Caki2 (cell line): Measurements from ENCODE around the gene CHDH. TPM values are rescaled to one million over a fixed set of nuclear protein-coding genes. Genes with fewer than 3 reads are reported as not detected.

Source experiments
- DNase-seq: peaks from one replicate; pipeline ENCODE4 v3.0.0-alpha.2; 2015; ENCODE audit warnings: low read depth
- in situ Hi-C: cut with HindIII; loops from 2 replicates; pipeline ENCODE4 v1.10.0; 2016; ENCODE audit warnings: low sequenced_read_pairs, low pct_unique_long_range_greater_than_20kb, mixed read lengths
- total RNA-seq: library from RNA; depleted of rRNA; stranded (reverse); fragments of >200 nt; shearing (Covaris generic); gene quantifications from 2 replicates; pipeline ENCODE4 v1.2.3, GENCODE V29; 2014; ENCODE audit warnings: low replicate concordance

CHDH gene
- total RNA-seq, 1 experiment from 2014 or later: 22.1 TPM

DNA sequence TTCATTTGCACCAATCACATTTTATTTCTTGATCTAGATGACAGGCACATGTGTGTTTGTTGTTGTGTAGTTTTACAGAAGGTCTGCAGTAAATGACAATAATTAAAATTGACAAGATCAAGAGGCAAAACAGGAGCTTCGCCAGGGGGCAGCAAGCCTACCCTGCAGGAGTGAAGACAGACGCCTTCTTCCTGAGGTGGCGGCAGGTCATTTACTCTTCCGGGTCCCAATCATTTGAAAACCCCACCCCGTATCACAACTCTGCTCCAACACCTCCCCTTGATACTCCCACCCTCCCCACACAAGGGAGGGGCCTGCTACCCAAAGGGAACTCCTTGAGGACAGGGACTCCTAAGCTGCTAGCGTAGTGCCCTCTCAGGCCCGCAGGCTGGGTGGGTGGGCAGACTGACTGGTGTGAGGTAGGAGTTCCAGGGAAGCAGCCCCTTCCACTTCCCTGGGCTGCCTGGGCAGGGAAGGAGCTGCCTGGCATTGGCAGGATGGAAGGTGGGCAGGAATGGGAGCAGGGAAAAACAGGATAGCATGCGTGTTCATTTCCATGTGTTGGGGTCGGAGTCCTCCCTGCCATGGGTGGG, 13.1 kb downstream of the CHDH start:
- no peak for DNase-seq
- in situ Hi-C loops: no loop called here

DNA sequence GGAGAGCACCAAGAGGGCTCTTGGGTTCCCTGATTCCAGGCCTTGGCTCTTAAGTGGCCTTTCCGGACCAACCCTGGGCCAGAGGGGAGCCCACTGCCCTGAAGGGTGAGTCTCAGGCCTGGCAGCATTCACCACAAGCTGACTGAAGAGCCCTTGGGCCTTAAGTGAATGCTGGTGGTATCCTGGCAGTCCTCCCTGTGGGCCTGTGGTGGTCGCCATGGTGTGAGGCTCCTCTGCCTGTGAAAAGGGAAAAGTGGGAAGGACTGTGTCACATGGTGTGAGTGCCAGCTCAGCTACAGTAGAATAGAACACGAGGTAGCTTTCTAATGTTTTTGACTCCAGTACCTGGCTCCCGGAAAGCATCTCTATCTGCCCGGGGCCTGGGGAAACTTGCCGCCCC, 15.3 kb downstream of the CHDH start:
- in situ Hi-C loops: no loop called here
- no peak for DNase-seq

DNA sequence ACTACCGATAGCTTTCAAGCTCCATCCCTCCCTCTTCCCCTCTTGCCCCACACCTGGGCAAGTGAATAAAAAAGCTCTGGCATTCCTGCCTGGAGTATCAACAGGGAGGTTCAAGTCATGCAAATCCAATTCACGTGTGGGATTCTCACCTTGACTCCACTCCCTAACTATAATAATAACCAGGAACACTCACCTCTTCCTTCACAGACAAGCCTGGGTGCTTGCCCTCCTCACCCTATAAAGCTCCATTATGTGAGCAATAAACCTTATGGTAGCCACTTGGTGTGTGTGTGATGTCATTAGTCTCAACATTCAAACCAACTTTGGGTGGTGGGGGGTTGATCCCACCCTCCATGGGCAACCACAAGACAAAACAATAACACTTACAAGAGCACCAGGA, 16.6 kb downstream of the CHDH start:
- no peak for DNase-seq
- in situ Hi-C loops: no loop called here

DNA sequence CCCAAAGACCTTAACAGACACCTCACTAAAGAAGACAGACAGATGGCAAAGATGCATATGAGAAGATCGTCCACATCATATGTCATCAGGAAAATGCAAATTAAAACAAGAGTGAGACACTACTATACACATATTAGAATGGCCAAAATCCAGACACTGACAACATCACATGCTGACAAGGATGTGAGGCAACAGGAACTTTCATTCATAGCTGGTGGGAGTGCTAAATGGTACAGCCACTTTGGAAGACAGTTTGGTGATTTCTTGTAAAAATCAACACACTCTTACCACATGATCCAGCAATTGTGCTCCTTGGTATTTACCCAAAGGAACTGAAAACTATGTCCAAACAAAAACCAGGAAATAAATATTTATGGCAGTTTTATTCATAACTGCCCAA, 17.6 kb downstream of the CHDH start:
- in situ Hi-C loops: no loop called here
- DNase-seq: no peak

DNA sequence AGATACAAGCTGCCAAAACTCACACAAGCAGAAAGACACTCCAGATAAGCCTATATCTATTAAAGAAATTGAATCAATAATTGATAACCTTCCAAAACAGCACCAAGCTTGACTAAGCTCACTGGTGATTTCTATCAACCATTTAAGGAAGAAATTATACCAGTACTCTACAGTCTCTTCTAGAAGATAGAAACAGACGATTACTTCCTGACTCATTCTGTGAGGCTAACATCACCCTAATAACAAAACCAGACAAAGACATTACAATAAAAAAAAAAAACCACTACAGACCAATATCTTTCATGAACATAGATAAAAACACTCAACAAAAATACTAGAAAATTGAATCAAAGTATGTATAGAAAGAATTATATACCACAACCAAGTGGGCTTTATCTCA, 20.2 kb downstream of the CHDH start:
- in situ Hi-C loops: no loop called here
- no peak for DNase-seq

DNA sequence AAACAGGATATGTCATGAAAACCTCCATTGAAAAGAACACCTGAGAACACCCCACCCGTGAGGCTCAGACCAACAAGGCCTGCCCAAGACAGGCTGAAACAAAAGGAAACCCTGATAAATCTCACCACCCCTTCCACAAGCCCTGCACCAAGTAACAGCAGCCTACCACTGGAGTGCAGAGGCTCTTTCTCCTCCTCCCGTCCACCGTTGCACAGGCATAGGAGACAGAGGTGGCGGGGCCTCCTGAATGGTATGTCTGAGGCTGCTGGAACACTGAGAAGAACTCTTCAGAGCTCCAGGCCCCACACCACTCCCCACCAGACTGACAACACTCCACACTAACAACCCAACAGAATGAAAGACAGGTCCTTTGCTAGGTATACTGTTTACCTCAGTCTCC, 21.4 kb downstream of the CHDH start:
- DNase-seq: no peak
- in situ Hi-C loops: no loop called here

DNA sequence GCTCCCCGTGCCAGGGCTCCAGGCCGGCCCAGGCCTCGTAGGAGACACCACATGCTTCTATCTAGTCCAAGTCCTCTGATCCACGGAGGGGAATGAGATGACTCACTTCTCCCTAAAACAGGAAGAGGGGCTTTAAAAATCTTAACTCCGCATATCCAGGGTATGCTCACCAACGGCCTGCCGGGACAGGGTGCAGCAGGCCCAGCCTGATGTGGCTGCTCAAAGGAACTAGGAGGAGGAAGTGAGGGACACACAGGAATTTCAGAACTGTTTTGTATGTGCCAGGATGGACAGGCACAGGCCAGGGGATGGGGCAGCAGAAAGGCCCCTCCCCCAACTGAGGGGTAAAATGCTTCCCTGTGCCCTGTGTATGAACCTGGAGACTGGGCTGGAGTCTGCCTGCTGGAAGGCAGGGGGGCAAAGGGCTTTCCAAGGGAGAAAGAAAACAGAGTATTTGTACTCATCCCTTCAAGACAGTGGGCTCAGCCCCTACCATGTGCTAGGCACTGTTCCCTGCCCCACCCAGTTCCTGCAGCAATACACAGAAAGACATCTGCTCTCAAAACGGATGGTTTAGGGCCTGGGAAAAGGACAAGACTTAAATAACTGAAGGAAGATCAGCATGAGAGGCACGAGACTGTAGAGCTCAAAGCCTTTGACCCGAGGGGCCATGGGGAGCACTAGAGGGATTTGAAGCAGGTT, 22.1 kb downstream of the CHDH start:
- DNase-seq: no peak
- in situ Hi-C loops: no loop called here

DNA sequence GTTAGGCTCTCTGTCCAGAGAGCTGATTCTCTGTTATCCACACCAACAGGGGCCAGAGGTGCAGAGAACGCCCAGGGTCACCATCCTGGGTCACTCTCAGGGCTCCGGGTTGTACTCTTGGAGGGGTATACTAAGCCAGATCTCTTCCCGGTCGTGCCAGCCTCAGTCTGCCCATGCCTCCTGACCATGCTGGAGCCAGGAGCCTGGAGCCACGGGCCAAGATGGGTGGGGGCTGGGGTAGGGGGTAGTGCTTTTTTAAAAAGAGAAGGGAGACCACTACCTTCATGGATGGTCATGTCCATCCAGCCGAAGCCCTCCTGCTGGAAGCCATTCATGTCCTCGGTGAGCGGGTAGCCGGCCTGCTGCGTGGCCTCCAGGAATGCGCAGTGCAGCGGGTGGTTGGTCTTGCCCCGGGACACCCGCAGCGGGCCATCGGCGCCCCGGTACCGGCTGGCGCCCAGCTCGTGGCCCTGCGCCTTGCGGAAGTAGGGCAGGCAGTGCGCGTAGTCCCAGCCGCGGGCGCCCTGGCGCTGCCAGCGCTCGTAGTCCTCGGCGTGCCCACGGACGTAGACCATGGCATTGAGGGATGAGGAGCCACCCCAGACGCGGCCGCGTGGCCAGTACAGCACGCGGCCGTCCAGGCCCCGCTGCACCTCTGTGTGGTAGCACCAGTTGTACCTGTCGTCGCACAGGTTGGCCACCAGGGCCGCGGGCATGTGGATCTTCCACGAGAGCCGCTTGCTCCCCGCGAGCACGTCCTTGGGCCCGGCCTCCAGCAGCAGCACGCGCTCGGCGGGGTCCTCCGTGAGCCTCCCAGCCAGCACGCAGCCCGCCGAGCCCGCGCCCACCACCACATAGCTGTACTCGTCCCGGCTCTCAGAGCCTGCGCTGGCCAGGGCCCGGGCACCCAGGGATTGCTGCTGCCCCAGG, 22.9 kb downstream of the CHDH start:
- no peak for DNase-seq
- in situ Hi-C loops: no loop called here

DNA sequence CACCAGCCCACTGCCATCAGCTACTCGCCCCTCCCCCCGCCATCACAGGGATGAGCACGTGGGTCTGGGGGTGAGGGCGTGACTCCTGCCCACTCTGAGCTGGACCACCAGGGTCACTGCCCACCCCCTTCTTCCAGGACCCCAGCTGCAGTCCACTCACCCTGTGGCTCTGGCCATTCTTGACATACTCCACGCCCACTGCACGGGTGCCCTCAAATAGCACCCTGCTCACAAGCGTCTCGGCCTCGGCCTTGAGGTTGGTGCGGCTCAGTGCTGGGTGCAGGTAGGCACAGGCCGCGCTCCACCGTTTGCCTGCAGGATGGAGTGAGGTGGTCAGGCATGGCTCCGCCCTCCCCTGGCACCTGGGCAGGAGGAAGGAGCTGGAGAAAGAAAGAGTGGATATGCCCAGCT, 23.9 kb downstream of the CHDH start:
- in situ Hi-C loops: no loop called here
- DNase-seq: no peak

DNA sequence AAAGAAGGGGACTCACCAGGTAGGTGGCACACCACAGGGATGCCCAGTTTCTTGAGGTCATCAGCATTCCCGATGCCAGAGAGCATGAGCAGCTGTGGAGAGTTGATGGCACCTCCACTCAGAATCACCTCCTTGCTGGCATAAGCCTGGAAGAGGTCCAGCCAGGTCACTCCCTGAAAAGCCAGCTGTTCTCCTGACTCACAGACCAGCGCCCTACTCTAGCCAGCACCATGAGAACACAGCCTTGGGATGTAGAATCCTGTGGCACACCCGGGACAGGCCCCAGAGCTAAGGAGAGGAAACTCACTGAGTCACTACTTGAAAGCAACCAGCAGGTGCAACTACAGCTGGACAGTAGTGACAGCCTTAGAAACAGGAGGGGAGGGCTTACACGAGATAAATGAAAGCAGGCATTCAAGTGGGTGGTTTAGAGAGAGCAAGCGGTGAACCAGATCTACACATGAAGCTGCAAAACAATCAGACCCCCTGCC, 24.5 kb downstream of the CHDH start:
- in situ Hi-C loops: no loop called here
- no peak for DNase-seq

DNA sequence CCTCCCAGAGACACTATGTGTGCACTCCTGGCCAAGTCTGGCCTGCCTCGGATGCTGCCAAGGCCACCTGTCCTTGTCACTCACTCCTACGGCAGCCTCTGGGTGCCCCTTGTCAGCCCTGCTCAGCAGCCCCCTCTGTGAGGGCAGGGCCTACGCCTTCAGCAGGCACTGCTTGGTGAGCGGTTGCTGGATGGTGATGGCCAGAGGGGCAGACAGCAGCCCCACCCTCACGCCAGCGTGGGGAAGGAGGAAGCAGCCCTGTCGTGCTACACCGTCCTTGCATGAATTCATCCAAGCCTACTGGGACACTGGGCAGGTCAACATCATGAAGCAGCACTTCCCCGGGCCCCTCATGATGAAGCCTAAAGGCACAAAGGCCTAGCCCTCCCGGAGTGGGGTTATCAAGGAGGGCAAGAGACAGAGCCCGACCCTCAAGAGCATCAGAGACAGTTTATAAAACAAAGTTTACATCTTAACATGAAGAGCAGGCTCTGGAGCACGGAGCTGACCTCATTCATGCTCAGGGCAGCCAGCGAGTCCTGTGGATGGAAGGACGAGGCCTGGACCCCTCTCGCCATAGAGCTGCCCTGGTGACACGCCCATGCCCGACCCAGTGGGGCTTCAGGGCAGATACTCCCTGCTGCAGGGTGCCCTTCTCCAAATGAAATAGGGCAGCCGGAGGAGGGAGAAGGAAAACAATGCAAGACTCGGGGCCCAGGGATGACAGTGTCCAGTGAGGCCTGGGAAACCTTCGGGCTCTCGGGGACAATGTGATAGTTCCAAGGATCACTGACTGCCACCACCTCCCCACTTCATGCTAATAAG, 25.3 kb downstream of the CHDH start:
- in situ Hi-C loops: no loop called here
- DNase-seq: no peak

DNA sequence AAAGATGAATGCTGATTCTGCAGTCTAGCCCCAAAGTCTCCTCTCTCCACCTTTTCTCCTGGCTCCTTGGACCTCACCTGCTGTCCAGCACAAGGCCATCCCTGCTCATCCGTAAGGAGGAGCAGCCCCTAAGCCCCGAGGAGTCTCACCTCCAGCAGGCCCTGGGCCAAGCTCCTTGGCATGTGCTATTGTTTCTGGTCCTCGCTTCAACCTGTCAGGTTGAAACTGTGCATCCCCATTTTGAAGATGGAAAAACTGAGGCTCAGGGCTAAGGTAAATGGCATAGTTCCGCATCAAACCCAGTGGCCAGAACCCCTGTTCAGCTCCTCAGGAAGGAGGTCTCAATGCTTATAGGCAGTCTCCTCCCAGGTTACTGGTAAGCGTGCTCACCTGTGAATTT, 26.1 kb downstream of the CHDH start:
- no peak for DNase-seq
- in situ Hi-C loops: no loop called here

DNA sequence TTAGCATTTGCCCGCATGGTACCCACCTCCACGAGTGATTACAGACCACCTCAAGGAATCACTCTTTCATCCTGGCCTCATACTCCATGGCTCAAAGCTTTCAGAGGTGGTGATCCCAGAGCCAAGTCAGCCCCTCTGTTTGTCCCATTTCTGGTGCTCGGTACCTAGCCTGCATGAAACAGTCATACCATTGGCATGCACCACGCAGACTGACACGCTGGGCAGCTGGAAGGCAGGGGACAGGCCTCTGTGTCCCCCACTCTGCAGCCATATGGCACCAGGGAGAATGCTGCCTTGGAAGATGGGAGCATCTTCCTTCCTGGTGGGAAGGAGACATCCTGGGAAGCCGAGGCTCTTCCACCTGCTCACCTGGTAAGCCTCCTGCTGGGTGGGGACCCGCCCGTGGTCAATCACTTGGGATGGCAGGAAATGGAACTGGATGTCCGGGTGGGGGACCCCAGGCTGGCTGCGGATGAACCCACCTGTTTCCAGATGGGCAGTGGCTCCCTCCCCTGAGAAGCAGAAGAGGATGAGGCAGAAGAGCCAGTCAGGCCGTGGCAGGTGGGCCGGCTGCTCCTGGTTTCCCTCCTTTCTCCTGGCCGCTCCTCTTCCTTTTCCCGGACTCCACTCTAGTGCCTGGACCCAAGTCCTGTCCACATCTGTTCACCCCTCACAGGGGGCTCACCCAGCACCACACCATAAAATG, 26.9 kb downstream of the CHDH start:
- no peak for DNase-seq
- in situ Hi-C loops: no loop called here

DNA sequence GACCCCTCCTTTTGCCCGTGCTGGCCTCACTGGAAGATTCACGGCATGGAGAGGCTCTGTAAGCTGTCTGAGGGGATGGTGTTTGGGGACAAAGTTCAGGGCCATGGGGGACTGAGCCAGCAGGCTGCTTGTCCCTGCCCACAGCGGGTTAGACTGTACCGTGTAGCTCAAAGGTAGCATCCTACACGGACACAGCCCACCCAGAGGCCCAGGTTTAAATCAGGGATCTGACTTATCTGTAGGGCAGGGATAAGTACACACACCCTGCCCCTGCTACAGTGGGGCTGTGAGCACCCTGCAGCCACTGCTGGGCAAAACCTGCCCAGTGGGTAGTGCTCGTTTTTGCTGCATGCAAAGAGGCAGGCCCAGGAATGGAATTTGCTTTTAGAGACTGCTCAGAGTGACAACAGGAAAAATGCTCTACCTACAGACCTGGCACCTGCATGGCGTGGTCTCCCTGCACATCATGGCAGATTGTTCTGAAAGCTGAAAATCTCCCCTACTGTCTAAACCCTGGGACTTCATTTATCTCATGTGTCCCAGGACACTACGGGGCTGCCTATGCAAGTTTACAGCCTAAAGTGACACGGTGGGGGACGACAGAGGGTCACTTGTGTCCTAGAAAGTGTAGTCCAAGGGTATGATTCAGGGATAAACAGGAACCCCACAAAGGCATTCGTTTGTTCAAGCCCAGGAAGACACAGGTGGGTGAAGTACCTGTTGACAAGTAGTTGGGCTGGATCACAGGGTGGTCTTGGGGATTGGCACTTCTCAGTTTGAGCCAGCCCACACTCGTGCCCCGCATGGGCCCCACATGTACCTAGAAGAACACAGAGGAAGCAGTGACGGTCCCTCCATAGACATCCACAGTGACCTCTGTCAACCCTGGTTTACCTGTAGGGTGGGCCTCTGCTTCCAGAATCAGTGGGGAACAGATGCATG, 27.7 kb downstream of the CHDH start:
- in situ Hi-C loops: no loop called here
- no peak for DNase-seq

DNA sequence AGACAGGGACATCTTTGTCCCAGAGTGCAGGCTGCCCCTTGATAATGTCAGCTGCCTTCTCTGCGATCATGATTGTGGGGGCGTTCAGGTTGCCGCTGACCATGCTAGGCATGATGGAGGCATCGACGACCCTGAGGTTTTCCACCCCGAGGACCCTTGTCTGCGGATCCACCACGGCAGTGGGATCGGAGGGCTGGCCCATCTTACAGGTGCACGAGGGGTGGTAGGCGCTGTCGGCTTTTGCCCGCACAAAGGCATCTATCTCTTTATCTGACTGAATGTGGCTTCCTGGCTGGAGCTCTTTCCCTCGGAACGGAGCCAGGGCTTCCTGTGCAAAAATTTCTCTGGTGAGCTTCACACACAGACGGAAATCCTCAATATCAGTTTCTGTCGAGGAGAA, 28.4 kb downstream of the CHDH start:
- DNase-seq: no peak
- in situ Hi-C loops: no loop called here

DNA sequence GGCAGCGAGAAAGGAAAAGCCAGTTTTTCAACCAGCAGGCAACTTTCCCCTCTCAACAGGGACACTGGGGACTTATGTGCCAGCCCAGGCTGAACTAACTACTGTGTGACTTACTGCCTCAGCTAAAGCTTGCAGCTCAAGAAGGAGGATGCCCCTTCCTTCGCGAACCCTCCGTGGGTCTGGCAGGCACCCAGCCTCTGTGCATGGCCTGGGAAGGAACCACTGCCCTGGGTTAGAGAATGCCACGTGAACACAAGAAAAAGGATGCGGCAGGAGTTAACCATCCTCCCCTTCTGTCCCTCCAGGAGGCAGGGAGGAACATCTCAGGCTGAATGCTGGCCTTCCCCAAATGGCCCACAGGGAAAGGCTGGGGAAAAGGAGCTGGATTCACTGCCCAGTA, 29.0 kb downstream of the CHDH start:
- in situ Hi-C loops: no loop called here
- DNase-seq: no peak

DNA sequence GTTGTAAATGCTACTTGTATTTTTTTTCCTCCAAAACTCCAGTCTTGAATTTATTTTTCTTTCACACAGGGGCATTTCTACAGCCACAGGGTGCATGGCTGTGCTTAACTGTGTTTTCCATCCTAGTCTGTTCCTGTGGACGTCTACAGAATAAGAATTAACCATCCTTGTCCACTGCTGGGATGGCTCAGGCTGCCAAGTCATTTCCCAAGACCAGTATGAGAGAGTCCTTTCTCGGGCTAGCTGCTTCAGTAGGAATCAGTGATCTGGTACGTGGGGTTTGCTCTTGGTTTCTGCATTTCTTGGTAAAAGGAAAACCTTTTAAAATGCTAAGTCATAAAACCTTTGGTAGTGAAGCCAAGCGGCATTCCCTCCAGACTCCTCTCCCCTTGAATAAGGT, 29.8 kb downstream of the CHDH start:
- DNase-seq: no peak
- in situ Hi-C loops: no loop called here
